Mesodermal cell (in vitro differentiated cells): Measurements from ENCODE around the gene PRPSAP1.

Experiments
- H3K27ac ChIP-seq: 2 replicates; pipeline ENCODE4 v1.7.0; 2013; ENCODE audit warnings: mild to moderate bottlenecking, low read depth, low read length, moderate library complexity; ENCODE audit not compliant: severe bottlenecking
- H3K36me3 ChIP-seq: 2 replicates; pipeline ENCODE4 v1.7.1; 2013; ENCODE audit warnings: mild to moderate bottlenecking, low read length, moderate library complexity; ENCODE audit not compliant: control insufficient read depth, insufficient read depth
- H3K4me1 ChIP-seq: one replicate; pipeline ENCODE4 v1.7.1; 2013; ENCODE audit warnings: mild to moderate bottlenecking, low read length; ENCODE audit not compliant: insufficient read depth, control insufficient read depth, poor library complexity, severe bottlenecking
- H3K4me3 ChIP-seq: 2 replicates; pipeline ENCODE4 v1.7.0; 2013; ENCODE audit warnings: low read length, control low read depth, mild to moderate bottlenecking; ENCODE audit not compliant: insufficient read depth, poor library complexity, severe bottlenecking; ENCODE audit errors: extremely low read depth
- H3K9me3 ChIP-seq: 2 replicates; pipeline ENCODE4 v1.7.1; 2013; ENCODE audit warnings: mild to moderate bottlenecking, low read length, moderate library complexity; ENCODE audit not compliant: control insufficient read depth
- WGBS, 2 experiments: methylation state at CpG; one replicate each; pipeline ENCODE4 v1.1.5; 2013; ENCODE audit warnings: missing lambda C conversion rate in 2 of 2; ENCODE audit not compliant: insufficient coverage in 2 of 2; 5-methylcytosine and 5-hydroxymethylcytosine counted together

PRPSAP1 gene

GRCh38 chr17:76382351-76382802 lies 28.7 kb upstream of the PRPSAP1 start:
- Histone ChIP-seq H3K4me1 (peaks cover 16% of the 10 kb centered on the region), H3K36me3 (peaks cover 12% of the 10 kb centered on the region), H3K27ac (peak overlapping the region; percentile 93), H3K4me3 (peak overlapping the region; percentile 59), H3K9me3 (peaks cover 4% of the 10 kb centered on the region)
- 1 to 2% methylated on average over 13 to 16 of the region's 21 CpGs for WGBS, 2 experiments

DNA sequence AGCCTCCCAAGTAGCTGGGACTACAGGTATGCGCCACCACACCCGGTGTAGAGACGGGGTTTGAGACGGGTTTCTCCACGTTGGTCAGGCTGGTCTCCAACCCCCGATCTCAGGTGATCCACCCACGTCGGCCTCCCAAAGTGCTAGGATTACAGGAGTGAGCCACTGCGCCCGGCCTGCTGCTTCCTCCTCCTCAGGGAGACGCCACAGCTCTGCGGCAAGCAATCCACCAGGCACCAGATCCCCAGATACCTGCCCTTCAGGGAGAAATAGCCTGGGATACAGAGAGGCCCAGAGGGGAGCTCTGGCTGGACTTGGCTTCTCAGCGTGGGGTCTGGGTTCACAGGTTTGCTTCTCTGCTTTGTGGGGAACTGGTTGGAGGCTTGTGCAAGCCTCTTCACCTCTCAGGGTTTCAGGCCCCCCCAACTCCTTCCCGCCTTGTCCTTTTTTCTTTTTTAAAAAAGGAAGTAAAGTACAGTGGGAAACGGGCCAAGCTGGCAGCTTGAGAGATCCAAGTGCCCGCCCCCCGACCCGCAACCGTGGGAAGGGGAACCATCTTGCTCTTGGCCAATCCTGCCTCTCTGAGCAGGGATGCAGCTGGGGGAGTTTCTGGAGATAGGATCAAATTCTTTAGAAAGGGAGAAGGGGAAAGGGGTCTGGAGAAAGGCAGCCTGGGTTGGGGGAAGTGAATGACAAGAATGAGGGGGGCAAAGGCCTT lies 28.1 kb upstream of the PRPSAP1 start:
- 64 to 65% methylated on average over 14 to 18 of the region's 19 CpGs for WGBS, 2 experiments
- H3K36me3 ChIP-seq: peaks cover 7% of the 10 kb centered on the region
- H3K9me3 ChIP-seq: peaks cover 4% of the 10 kb centered on the region
- peak overlapping the region; percentile 59 for H3K4me3 ChIP-seq
- peak overlapping the region; percentile 93 for H3K27ac ChIP-seq
- peaks cover 16% of the 10 kb centered on the region for H3K4me1 ChIP-seq

DNA sequence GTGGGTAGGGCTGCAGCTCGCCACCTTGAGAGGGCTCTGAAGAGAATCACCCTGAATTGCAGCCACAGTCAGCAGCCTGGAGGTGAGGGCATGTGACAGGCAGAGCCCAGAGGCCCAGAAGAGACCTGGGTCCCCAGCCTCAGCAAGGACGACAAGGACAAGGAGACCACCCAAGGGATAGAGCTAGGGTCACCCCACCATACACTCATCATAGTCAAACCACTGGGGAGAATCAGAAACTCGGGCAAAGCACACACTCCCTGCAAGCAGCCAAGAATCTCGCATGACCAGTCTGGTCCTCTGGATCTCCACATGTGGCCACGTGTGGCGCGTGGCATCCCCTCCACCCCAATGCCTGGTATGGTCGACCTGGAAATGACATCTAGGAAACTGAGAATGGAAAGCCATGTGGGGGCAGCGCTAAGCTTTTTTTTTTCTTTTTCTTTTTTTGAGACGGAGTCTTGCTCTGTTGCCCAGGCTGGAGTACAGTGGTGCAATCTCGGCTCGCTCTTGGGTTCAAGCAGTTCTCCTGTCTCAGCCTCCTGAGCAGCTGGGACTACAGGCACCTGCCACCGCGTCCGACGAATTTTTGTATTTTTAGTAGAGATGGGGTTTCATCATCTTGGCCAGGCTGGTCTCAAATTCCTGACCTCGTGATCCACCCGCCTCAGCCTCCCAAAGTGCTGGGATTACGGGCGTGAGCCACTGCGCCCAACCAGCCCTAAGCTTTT lies 26.1 kb upstream of the PRPSAP1 start:
- Histone ChIP-seq H3K4me3 (no peak overlapping the region), H3K36me3 (no peaks in the 10 kb centered on the region), H3K9me3 (peaks cover 4% of the 10 kb centered on the region), H3K4me1 (peaks cover 10% of the 10 kb centered on the region), H3K27ac (no peak overlapping the region)
- 93 to 95% methylated on average over 12 to 16 of the region's 21 CpGs for WGBS, 2 experiments

DNA sequence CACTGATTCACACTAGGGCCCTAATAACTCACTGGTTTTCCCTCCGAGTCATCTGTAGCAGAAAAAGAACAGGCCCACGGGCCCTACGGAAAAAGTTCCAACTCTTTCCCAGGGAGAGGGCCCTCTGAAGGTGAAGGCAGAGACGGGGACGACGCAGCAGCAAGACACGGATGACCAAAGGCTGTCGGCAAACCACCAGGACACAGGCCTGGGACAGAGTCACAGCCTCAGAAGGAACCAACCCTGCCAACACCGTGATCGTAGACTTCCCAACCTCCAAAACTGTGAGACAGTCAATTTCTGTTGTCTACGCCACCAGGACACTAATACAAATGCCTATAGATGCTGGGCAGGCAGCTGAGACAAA lies 25.5 kb upstream of the PRPSAP1 start:
- WGBS, 2 experiments: 87 to 90% methylated on average over 9 to 10 of the region's 11 CpGs
- peaks cover 4% of the 10 kb centered on the region for H3K9me3 ChIP-seq
- no peaks in the 10 kb centered on the region for H3K36me3 ChIP-seq
- H3K4me1 ChIP-seq: peaks cover 10% of the 10 kb centered on the region
- no peak overlapping the region for H3K4me3 ChIP-seq
- no peak overlapping the region for H3K27ac ChIP-seq

DNA sequence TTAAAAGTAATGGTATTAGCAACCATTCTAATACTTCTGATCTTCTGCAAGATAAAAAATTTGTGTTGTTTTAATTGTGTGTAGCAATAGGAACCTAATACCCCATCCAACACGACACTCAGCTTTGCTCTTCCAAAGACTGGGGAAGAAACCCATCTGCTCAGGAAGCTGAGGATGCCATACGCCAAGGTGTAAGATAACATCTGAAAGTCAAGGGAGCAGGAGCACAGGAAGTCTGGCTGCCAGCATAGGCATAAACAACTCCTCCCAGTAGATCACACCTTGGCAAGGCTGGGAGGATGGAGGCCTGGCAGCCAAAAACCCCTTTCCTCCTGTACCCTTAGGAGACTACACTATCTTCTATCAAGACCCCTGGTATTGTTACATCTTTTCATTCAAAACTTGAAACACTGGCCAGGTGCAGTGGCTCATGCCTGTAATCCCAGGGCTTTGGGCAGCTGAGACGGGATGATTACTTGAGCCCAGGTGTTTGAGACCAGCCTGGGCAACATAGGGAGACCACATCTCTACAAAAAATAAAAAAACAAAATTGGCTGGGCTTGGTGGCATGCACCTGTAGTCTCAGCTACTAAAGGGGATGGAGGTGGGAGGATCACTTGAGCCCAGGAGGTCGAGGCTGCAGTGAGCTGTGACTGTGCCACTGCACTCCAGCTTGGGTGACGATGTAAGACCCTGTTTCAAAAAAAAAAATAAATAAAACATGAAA lies 25.0 kb upstream of the PRPSAP1 start:
- peaks cover 10% of the 10 kb centered on the region for H3K4me1 ChIP-seq
- H3K27ac ChIP-seq: no peak overlapping the region
- H3K4me3 ChIP-seq: no peak overlapping the region
- peaks cover 4% of the 10 kb centered on the region for H3K9me3 ChIP-seq
- WGBS, 2 experiments: 87% methylated on average over 3 to 4 of the region's 5 CpGs
- H3K36me3 ChIP-seq: no peaks in the 10 kb centered on the region

DNA sequence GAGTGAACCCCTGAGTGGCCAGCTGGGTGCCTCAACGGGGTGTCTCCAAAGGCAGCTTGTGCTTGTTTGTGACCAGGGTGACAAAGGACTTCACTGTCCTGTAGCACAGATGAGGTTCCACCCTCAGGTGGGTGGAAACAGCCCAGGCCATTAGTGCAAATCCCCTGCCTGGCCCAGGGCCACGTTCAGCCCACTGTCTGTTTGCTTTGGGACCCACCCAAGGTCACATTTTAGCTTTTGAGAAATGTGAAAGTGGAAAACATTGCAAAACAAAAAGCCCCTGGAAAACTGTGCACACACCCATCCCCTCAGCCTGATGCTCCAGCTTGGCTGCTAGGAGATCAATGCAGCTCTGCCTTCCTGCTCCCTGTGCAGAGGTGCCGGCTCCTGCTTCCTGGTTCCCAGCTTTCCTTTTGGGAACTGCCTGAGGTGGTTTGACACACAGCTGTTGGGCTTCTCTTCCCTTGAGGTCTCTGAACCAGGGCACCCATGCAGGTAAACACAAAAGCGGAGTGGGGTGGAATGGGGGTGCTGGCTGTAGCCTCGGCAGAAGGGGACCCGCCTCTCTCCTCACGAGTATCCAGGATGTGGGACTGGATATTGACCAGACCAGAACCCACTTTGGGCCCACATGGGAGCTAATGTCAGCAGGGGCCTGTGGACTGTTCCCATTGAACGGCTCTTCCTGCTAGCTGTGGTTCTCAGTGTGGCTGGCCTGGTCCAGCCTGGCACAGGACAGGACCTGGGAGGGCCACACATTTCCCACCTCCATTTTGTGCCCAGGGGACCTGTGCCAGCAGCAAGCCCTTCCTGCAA lies 22.8 kb upstream of the PRPSAP1 start:
- no peak overlapping the region for H3K4me3 ChIP-seq
- H3K4me1 ChIP-seq: peaks cover 7% of the 10 kb centered on the region
- no peak overlapping the region for H3K27ac ChIP-seq
- H3K9me3 ChIP-seq: peaks cover 4% of the 10 kb centered on the region
- WGBS, 2 experiments: 95% methylated on average over 7 of the region's 8 CpGs
- H3K36me3 ChIP-seq: no peaks in the 10 kb centered on the region

- H3K27ac ChIP-seq: no peak overlapping the region
- WGBS, 2 experiments: 96% methylated on average over 10 to 13 of the region's 16 CpGs
Measured at GRCh38 chr17:76371656-76372628, 18.2 kb upstream of the PRPSAP1 start.

GRCh38 chr17:76370261-76370993 lies 16.7 kb upstream of the PRPSAP1 start:
- Histone ChIP-seq H3K4me3 (no peak overlapping the region), H3K27ac (no peak overlapping the region), H3K4me1 (no peaks in the 10 kb centered on the region), H3K36me3 (no peaks in the 10 kb centered on the region), H3K9me3 (no peaks in the 10 kb centered on the region)
- WGBS, 2 experiments: 87 to 97% methylated on average over 5 to 8 of the region's 11 CpGs

More at GRCh38 chr17:76371656-76372628, 18.2 kb upstream of the PRPSAP1 start:
- H3K4me1 ChIP-seq: peaks cover 3% of the 10 kb centered on the region
- H3K36me3 ChIP-seq: no peaks in the 10 kb centered on the region
- no peak overlapping the region for H3K4me3 ChIP-seq
- H3K9me3 ChIP-seq: no peaks in the 10 kb centered on the region

- Histone ChIP-seq H3K27ac (peak overlapping the region; percentile 5), H3K4me3 (no peak overlapping the region), H3K4me1 (no peaks in the 10 kb centered on the region), H3K9me3 (no peaks in the 10 kb centered on the region), H3K36me3 (no peaks in the 10 kb centered on the region)
- 78 to 92% methylated on average over 7 of the region's 7 CpGs for WGBS, 2 experiments
Measured at GRCh38 chr17:76369804-76370203, 16.1 kb upstream of the PRPSAP1 start.
